ENCODE measurements around the gene NAA25.

DNA sequence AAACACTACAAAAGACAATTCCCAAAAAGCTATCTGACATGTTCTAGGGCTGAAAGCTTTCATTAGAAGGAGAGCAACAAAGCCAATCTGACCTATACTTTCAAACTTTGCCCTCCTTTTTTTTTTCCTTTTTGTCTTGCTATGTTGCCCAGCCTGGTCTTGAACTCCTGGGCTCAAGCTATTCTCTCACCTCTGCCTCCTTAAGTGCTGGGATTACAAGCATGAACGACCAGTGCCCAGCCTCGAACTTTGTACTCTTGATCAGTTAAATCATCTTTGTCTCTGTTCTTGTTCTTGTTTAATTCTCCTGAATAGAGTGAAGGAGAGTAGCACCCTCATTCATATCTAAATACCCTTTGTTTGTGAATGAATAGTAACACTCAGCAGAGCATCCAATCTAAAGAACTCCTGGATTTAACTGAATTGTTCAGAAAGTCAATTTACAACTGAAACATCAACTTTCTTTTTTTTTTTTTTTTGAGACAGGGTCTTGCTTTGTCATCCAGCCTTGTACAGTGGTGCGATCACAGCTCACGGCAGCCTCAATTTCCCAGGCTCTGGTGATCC, 73.3 kb downstream of the NAA25 start:
- TF ChIP-seq CTCF (IDR thresholded peaks at IDR 0.05; ENCODE audit: borderline replicate concordance, extremely low read depth, low read length, poor library complexity, severe bottlenecking): no peak
- no peak for TF ChIP-seq EZH2 (IDR thresholded peaks at IDR 0.05; ENCODE audit: borderline replicate concordance, low read depth, low read length, severe bottlenecking)

Data from DND-41 (cell line).